SU-DHL-6 (cell line): ENCODE measurements around the gene PAQR6.
A peak's percentile ranks its signal among the peaks of the same experiment; 100 is the strongest.

Source experiments
- H2AFZ ChIP-seq: fragments of 200-600 bp; sonication (generic); 2 replicates; pipeline ENCODE4 v1.6.1; 2014; ENCODE audit warnings: low read depth, mild to moderate bottlenecking, moderate library complexity, mixed read lengths, antibody characterized with exemption, low read length; ENCODE audit not compliant: severe bottlenecking
- H3F3A ChIP-seq: fragments of 200-600 bp; shearing (Covaris generic); 2 replicates; pipeline ENCODE4 v1.6.0; 2016; ENCODE audit warnings: antibody characterized with exemption, mild to moderate bottlenecking; ENCODE audit not compliant: insufficient read depth
- H3K27ac ChIP-seq: fragments of 200-600 bp; sonication (generic); 2 replicates; pipeline ENCODE4 v1.5.1; 2016; ENCODE audit warnings: low read depth, mild to moderate bottlenecking, low read length, moderate library complexity, mixed read lengths
- H3K27me3 ChIP-seq: fragments of 200-600 bp; sonication (generic), shearing (Covaris generic); 2 replicates; pipeline ENCODE4 v1.6.0; 2014; ENCODE audit warnings: mild to moderate bottlenecking, low read length
- H3K36me3 ChIP-seq: fragments of 200-600 bp; sonication (generic); 2 replicates; pipeline ENCODE4 v1.6.1; 2014; ENCODE audit warnings: mild to moderate bottlenecking, low read length, mixed read lengths
- H3K4me2 ChIP-seq: fragments of 300-600, 200-600 bp; shearing (Covaris generic), sonication (generic); 2 replicates; pipeline ENCODE4 v1.6.0; 2014; ENCODE audit warnings: low read length, low read depth, mild to moderate bottlenecking; ENCODE audit not compliant: poor library complexity, severe bottlenecking
- H3K4me3 ChIP-seq: fragments of 200-600 bp; sonication (generic); 2 replicates; pipeline ENCODE4 v1.5.1; 2014; ENCODE audit warnings: antibody characterized with exemption, low read length, mild to moderate bottlenecking, mixed read lengths; ENCODE audit not compliant: insufficient read depth, poor library complexity, severe bottlenecking
- H3K79me2 ChIP-seq: fragments of 200-600 bp; sonication (generic); 2 replicates; pipeline ENCODE4 v1.6.1; 2014; ENCODE audit warnings: mild to moderate bottlenecking, low read length, moderate library complexity; ENCODE audit not compliant: insufficient read depth
- H3K9ac ChIP-seq: fragments of 200-600 bp; sonication (generic); 2 replicates; pipeline ENCODE4 v1.7.0; 2014; ENCODE audit warnings: mild to moderate bottlenecking, low read length
- H3K9me2 ChIP-seq: fragments of 200-600 bp; sonication (generic); replicated peaks from 2 replicates; pipeline ENCODE4 v1.6.1; 2014; ENCODE audit warnings: low read length; ENCODE audit not compliant: insufficient read depth
- H3K9me3 ChIP-seq: fragments of 200-600 bp; sonication (generic); 2 replicates; pipeline ENCODE4 v1.6.1; 2014; ENCODE audit warnings: low read length, mixed read lengths; ENCODE audit not compliant: insufficient read depth
- H4K20me1 ChIP-seq: fragments of 200-600 bp; sonication (generic); 2 replicates; pipeline ENCODE4 v1.6.1; 2014; ENCODE audit warnings: low read depth, mild to moderate bottlenecking, antibody characterized with exemption, low read length, moderate library complexity, mixed read lengths
- EZH2phosphoT487 ChIP-seq: fragments of 200-600 bp; sonication (generic), shearing (Covaris generic); conservative IDR thresholded peaks from 2 replicates; pipeline ENCODE4 v1.6.1; 2018; ENCODE audit warnings: mild to moderate bottlenecking, antibody characterized with exemption, low read length, moderate library complexity, mixed read lengths
- TF ChIP-seq, protein P1 (sequence below): fragments of 200-600 bp; sonication (generic); IDR thresholded peaks from one replicate; pipeline ENCODE4 v1.5.1; 2017; ENCODE audit warnings: antibody characterized with exemption, mild to moderate bottlenecking, low read length, moderate library complexity; ENCODE audit not compliant: insufficient read depth, poor library complexity, severe bottlenecking

Gene PAQR6

GRCh38 chr1:156193488-156194299, 54.2 kb downstream of the PAQR6 start, which contains the start of gene SLC25A44:
SLC25A44 (plus strand) TSS chr1:156194104; CDS start chr1:156199848, 5,744 bp downstream.
- peaks cover 47% of the 10 kb centered on the region for H3K79me2 ChIP-seq
- H4K20me1 ChIP-seq, result no peaks in the 10 kb centered on the region
- peak within 1 kb of the TSS; percentile 78 for H2AFZ ChIP-seq
- H3K4me3 ChIP-seq, result peak within 1 kb of the TSS; percentile 92
- peak within 1 kb of the TSS; percentile 87 for H3K9ac ChIP-seq
- H3K9me3 ChIP-seq, result no peaks in the 10 kb centered on the region
- H3K36me3 ChIP-seq, result no peaks in the 10 kb centered on the region
- H3K9me2 ChIP-seq, result no peaks in the 10 kb centered on the region
- peak within 1 kb of the TSS; percentile 65 for H3K4me2 ChIP-seq
- peaks cover 11% of the 10 kb centered on the region for H3F3A ChIP-seq
- no peak for TF ChIP-seq EZH2phosphoT487
- TF ChIP-seq, protein P1, sequence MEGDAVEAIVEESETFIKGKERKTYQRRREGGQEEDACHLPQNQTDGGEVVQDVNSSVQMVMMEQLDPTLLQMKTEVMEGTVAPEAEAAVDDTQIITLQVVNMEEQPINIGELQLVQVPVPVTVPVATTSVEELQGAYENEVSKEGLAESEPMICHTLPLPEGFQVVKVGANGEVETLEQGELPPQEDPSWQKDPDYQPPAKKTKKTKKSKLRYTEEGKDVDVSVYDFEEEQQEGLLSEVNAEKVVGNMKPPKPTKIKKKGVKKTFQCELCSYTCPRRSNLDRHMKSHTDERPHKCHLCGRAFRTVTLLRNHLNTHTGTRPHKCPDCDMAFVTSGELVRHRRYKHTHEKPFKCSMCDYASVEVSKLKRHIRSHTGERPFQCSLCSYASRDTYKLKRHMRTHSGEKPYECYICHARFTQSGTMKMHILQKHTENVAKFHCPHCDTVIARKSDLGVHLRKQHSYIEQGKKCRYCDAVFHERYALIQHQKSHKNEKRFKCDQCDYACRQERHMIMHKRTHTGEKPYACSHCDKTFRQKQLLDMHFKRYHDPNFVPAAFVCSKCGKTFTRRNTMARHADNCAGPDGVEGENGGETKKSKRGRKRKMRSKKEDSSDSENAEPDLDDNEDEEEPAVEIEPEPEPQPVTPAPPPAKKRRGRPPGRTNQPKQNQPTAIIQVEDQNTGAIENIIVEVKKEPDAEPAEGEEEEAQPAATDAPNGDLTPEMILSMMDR, result peak; percentile 9
- H3K27ac ChIP-seq, result peak within 1 kb of the TSS; percentile 66
- H3K27me3 ChIP-seq, result no peaks in the 10 kb centered on the region
